GM18867 (cell line): ENCODE data around the gene HK1.
"Not testable (repeated sequence)": the region's sequence is repeated elsewhere in the genome, so short reads cannot be mapped to it uniquely, and the experiment has no call there.

Experiments used
- ATAC-seq: cut with Tn5 transposase; IDR thresholded peaks from one replicate; pipeline ENCODE4 v1.9.1; 2021; ENCODE audit warnings: mild to moderate bottlenecking, moderate library complexity; ENCODE audit not compliant: unreplicated experiment

Gene HK1

DNA sequence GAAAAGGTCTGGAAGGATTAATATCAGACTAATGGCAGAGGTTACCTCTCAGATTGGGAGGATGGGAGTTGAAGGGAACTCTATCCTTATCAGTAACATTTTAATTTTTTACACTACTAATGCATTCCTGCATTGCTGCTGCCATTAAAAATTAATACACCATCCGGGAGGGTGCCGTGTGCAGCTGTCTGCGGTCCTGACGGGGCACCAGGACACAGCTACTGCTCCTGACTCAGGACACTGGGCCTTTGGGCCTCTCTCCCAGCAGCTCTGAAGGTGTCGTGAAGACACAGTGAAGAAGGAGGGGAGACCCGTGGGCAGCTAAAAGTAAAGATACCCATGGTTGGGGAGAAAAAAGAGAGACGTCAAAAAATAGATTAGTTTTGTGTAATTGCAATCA lies 23.4 kb upstream of the HK1 start:
- ATAC-seq = no peak

- no peak for ATAC-seq
These were observed 18.6 kb upstream of the HK1 start for GRCh38 chr10:69259547-69260243.

GRCh38 chr10:69261184-69261583 lies 17.1 kb upstream of the HK1 start:
- ATAC-seq = no peak

- ATAC-seq = peak; percentile 58
These were observed 16.0 kb upstream of the HK1 start for GRCh38 chr10:69262292-69262751.

GRCh38 chr10:69265521-69265920 lies 12.8 kb upstream of the HK1 start:
- ATAC-seq = no peak

GRCh38 chr10:69268761-69269416 lies 9.4 kb upstream of the HK1 start:
- ATAC-seq = no peak

DNA sequence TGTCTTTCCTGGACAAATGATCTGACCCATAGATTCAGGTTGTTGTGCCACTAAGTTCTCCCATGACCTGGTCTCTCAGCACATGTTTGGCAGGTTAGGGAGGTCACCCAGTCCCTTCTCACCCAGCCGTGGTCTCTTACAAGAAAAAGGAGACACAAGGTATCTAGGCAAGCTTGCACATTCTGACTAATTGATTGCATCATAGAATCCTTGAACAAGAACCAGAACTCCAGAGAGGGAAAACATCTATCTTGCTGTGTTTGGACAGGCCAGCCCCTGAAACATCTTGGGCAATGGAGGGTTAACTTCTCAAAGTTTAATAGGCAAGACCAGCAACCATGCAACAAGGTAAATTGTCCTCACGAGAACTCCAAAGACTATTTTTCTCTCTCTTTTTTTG lies 8.5 kb upstream of the HK1 start:
- no peak for ATAC-seq

DNA sequence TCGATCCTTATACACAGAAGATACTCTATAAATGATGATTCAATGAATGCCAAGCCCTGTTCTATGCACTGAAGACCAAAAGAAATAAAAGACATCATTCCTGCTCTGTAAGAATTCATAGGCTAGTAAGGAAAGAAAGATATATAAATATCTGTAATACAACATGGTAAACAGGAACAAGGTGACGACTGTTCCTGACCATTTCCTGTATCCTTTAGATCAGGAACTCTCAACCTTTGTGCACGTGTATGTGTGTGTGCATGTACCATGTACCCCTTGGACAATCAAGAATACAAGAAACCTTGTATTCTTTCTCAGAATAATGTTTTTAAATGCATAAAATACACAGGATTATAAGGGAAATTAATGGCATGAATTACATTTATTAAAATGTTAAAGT lies 7.3 kb upstream of the HK1 start:
- no peak for ATAC-seq

DNA sequence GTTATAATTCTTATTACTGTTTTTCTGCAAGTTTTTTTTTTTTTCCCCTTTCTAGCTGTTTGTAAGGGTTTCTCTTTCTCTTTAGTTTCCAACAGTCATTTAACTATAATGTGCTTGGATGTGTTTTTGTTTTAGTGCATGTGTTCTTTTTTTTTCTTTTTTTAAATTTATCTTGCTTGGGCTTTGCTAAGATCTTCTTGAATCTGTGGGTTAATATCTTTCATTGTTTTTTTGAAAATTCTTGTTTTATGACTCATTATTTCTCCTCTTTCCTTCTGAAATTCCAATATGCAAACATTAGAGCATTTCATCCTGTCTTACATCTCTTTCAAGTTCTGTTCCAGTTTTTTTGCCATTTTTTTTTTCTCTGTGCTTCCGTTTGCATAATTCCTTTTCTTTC lies 5.7 kb upstream of the HK1 start:
- ATAC-seq = no peak

- ATAC-seq = no peak
These were observed 2.9 kb upstream of the HK1 start for GRCh38 chr10:69275444-69275843.

- no peak for ATAC-seq
These were observed 1.8 kb upstream of the HK1 start for GRCh38 chr10:69276503-69276902.

DNA sequence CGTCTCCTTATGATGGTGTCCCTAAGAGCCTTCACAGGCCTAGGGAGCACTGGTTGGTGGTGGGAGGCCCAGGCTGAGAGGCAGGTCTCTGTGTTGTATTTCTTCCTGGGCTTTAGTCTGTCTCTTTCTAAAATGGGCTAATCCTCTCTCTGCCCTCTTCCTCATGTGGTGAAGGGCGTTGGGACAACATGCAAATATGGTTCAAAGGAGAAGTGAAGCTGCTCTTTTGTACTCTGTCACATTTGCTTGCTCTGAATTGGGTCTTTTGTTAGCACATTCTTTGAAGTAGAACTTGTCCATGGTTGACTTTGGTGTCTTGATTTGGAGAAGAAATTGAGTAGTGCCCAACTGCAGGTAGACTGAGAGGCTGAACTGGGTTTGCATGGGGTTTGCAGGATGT lies 814 bp downstream of the HK1 start:
- ATAC-seq = no peak

DNA sequence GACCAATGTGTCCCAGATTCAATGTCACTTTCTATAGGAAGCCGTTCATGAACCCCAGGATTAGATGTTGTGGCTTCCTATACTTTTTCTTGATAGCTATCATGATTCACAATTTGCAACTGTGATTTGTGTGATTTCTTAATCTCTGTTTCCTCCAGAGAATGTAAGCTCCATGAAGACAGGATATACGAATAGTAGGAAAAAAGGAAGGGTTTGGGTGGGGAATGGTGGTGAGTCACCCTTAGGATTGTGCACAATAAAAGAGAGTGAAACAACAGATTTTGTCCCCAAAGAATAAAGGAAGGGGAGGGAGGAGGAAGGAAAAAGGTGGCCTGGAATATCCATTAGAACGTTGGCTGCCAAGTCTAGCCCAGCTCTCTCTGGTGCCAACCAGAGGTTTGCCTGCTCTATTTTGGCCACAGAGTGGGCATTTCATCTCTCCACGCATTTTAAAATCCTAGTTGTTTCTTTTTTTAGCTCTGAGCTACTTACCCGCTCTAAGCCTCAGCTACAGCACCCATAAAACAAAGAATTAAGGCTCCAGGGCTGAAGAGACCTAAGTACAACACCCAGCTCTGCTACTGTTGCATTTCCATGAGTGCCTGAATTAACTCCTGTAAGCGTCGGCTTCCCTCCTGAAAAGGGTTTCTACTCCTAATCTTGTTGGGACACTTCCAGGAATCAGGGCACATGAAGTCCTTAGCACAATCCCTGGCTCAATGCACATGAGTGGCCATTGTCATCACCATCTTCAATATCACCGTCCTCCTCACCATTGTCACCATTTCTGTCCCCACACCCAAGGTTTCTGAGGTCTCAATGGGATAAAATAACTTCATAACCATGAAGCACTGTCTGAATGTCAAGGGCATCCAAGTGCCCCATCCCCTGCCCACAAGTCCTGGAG lies 3.5 kb downstream of the HK1 start:
- ATAC-seq = no peak

DNA sequence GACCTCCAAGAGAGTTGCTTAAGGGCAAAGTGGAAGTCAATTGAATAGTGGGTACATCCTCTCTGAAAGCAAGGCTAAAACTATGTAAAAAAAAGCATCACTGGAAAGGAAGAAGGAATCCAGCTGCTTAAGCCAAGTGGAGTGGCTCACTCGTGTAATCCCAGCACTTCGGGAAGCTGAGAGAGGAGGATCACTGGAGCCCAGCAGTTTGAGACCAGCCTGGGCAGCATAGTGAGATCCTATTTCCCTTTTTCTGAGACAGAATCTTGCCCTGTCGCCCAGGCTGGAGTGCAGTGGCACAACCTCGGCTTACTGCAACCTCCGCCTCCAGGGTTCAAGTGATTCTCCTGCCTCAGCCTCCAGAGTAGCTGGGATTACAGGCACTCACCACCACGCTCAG lies 6.1 kb downstream of the HK1 start:
- not testable (repeated sequence) for ATAC-seq

DNA sequence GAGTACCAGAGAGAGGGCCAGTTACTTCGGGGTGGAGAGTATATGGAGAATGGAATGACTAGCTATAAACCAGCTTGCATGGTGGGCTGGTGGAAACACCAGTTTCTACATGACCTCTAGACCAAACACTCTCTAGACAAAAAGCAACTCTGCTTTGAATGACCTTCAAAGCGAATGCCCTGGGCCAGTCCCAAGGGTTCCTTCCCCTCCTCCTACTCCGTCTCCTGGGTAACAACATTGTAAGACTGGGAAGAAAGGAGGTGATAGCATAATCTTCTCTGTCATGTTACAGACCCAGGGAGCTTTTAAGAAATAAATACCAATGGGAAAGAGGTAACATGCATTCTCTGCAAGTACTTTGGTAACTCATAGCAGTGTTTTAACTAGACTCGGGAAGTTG lies 7.4 kb downstream of the HK1 start:
- ATAC-seq = no peak

DNA sequence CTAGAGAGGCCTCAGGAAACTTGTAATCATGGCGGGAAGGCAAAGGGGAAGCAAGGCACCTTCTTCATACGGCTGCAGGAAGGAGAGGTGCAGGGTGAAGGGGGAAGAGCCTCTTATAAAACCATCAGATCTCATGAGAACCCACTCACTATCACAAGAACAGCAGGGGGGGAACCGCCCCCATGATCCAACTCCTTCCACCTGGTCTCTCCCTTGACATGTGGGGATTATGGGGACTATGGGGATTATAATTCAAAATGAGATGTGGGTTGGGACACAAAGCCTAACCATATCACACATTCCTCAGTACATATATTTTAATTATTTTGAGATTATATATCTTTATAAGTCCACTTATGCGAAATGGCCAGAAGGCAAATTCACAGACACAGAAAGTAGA lies 8.9 kb downstream of the HK1 start:
- no peak for ATAC-seq

DNA sequence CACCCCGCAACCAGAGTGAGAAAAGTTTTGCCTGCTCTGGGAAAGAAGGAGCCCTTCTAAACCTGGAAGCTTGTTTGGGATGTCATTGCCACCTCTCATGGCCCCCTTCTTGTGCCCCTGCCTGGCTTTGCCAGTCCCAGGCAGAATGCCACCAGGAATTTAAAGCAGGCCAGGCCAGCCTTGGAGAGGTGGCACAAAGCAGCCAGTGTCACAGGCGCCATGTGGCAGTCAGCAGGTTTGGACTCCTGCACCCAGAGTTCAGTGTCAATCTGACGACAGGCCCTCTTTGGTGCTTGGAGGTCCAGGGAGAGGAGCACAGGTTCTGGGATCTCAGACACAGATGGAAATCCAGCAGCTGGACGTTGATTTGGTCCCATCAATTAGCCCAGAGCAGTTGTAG lies 12.7 kb downstream of the HK1 start:
- no peak for ATAC-seq

DNA sequence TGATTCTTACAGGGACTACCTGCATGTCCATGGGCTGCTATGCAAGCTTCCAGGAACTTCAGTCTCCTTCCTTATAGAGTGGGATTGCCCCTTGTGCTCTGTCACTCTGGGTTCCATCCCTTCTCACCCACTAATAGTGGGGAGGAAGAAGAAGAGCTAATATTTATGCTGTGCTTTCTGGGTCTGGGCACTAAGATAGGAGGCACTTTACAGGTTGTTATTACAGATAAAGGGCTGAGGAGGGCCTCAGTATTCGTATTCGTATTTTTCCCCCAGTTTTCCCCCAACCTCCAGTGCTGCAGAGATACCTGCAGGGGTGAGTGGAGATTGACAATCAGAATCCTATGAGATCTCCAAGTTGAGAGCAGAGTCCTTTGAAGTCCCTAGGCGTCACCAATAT lies 14.2 kb downstream of the HK1 start:
- ATAC-seq = no peak

- no peak for ATAC-seq
These were observed 16.8 kb downstream of the HK1 start for GRCh38 chr10:69295027-69295636.

DNA sequence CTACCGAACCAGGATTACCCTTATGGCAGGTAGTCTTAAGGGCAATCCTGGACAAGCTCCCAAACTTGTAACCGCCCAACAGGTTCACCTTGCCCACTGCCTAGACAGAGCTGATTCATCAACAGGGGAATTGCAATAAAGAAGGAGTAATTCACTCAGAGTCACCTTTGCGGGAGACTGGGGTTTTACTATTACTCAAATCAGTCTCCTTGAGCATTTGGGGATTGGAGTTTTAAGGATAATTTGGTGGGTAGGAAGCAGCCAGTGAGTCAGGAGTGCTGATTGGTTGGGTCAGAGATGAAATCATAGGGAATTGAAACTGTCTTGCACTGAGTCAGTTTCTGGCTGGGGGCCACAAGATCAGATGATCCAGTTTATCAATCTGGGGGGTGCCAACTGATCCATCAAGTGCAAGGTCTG lies 25.3 kb downstream of the HK1 start:
- no peak for ATAC-seq

- ATAC-seq = no peak
These were observed 28.1 kb downstream of the HK1 start for GRCh38 chr10:69306421-69306820.
